K562 (cell line): ENCODE data around the gene DYRK1A.

ENCODE experiments used
- CTCF ChIP-seq, 3 experiments: IDR thresholded peaks in 2 of 3; conservative IDR thresholded peaks in 1 of 3; 2 replicates each; pipeline ENCODE4 v1.5.1; 2011 to 2012; ENCODE audit warnings: low read length in 3 of 3, mild to moderate bottlenecking in 3 of 3, control low read depth in 2 of 3, improper control_type of control experiment in 1 of 3, inconsistent platforms in 1 of 3, low read depth in 1 of 3, mixed read lengths in 1 of 3, moderate library complexity in 1 of 3; ENCODE audit not compliant: insufficient read depth in 2 of 3
- FOXP1 ChIP-seq: sonication (generic); formaldehyde crosslinking; IDR thresholded peaks from 2 replicates; pipeline ENCODE4 v1.8.0; 2022; ENCODE audit warnings: mild to moderate bottlenecking, missing genetic modification reagents
- POLR2AphosphoS5 ChIP-seq: IDR thresholded peaks from 2 replicates; pipeline ENCODE4 v1.6.1; 2011; ENCODE audit warnings: mild to moderate bottlenecking, low read depth, low read length, moderate library complexity; ENCODE audit not compliant: control insufficient read depth, insufficient read depth
- REST ChIP-seq, 2 experiments: fragments of 450-650 bp; formaldehyde crosslinking in 1 of 2; IDR thresholded peaks; 2 replicates each; pipeline versions ENCODE4 v1.4.0 to v1.6.1; 2014 to 2020; ENCODE audit warnings: mild to moderate bottlenecking in 2 of 2, borderline replicate concordance in 1 of 2, low read depth in 1 of 2
- SETDB1 ChIP-seq: IDR thresholded peaks from one replicate; pipeline ENCODE4 v1.6.1; 2012; ENCODE audit warnings: low read length, control low read depth, inconsistent platforms

- no peak for TF ChIP-seq CTCF (IDR thresholded peaks at IDR 0.05 in 2 of 3, conservative IDR thresholded peaks at IDR 0.05 in 1 of 3; ENCODE audit: insufficient read depth in 2 of 3, low read depth in 1 of 3, low read length in 3 of 3)
- TF ChIP-seq FOXP1 (CRISPR knock-in tag) = no peak
- no peak for TF ChIP-seq POLR2AphosphoS5
- no peak for TF ChIP-seq SETDB1
- no peak for TF ChIP-seq REST (IDR thresholded peaks at IDR 0.05; ENCODE audit: borderline replicate concordance)
- no peak for TF ChIP-seq REST (CRISPR knock-in tag; IDR thresholded peaks at IDR 0.05; ENCODE audit: low read depth)
Measured at GRCh38 chr21:37531431-37531932, 164.9 kb downstream of the DYRK1A start.
